CD14-positive monocyte (primary cell): ENCODE data around the gene SUCLG2. TPM values are rescaled to one million over a fixed set of nuclear protein-coding genes. Genes with fewer than 3 reads are reported as not detected.

Source experiments
- DNase-seq, 3 donors: peaks; one replicate each; pipeline ENCODE4 v3.0.0-alpha.2; 2011 to 2022
- H2AFZ ChIP-seq: 2 replicates; pipeline ENCODE4 v1.6.0; 2012; ENCODE audit warnings: mild to moderate bottlenecking, low read depth, low read length, inconsistent platforms; ENCODE audit not compliant: insufficient read depth, poor library complexity, severe bottlenecking
- H3K27ac ChIP-seq, 2 donors: 1 replicate in 1 of 2; 2 replicates in 1 of 2; pipeline ENCODE4 v1.5.1; 2012 to 2013; ENCODE audit warnings: low read length in 2 of 2, control low read depth in 1 of 2, inconsistent platforms in 1 of 2, low read depth in 1 of 2, mild to moderate bottlenecking in 1 of 2
- H3K27me3 ChIP-seq, 2 donors: one replicate each; pipeline versions ENCODE4 v1.6.0 to v1.6.1; 2011 to 2013; ENCODE audit warnings: low read length in 2 of 2; ENCODE audit not compliant: control insufficient read depth in 2 of 2, insufficient read depth in 2 of 2
- H3K36me3 ChIP-seq, 2 donors: replicated peaks in 1 of 2; 1 replicate in 1 of 2; 2 replicates in 1 of 2; pipeline versions ENCODE4 v1.5.1 to v1.6.1; 2012 to 2013; ENCODE audit warnings: low read length in 2 of 2, control low read depth in 1 of 2, inconsistent platforms in 1 of 2, mild to moderate bottlenecking in 1 of 2; ENCODE audit not compliant: insufficient read depth in 2 of 2, control insufficient read depth in 1 of 2
- H3K4me1 ChIP-seq, 2 donors: 1 replicate in 1 of 2; 2 replicates in 1 of 2; pipeline versions ENCODE4 v1.5.1 to v1.6.1; 2012 to 2013; ENCODE audit warnings: low read length in 2 of 2, control low read depth in 1 of 2, inconsistent platforms in 1 of 2, mild to moderate bottlenecking in 1 of 2, moderate library complexity in 1 of 2; ENCODE audit not compliant: insufficient read depth in 2 of 2, control insufficient read depth in 1 of 2
- H3K4me2 ChIP-seq: replicated peaks from 2 replicates; pipeline ENCODE3; 2012; ENCODE audit warnings: low read length, moderate library complexity, mild to moderate bottlenecking; ENCODE audit not compliant: poor library complexity, severe bottlenecking; ENCODE audit errors: extremely low read depth
- H3K4me3 ChIP-seq, 3 experiments: fragments of 200-600 bp in 1 of 3; sonication (generic) in 1 of 3; replicated peaks in 1 of 3; 1 replicate in 2 of 3; 2 replicates in 1 of 3; pipeline ENCODE4 v1.5.1; 2011 to 2013; ENCODE audit warnings: low read length in 3 of 3, mild to moderate bottlenecking in 3 of 3, control low read depth in 2 of 3, low read depth in 2 of 3, inconsistent platforms in 1 of 3, moderate library complexity in 1 of 3
- H3K79me2 ChIP-seq: 2 replicates; pipeline ENCODE4 v1.6.0; 2012; ENCODE audit warnings: mild to moderate bottlenecking, control low read depth, inconsistent platforms, low read length, moderate library complexity; ENCODE audit not compliant: insufficient read depth
- H3K9ac ChIP-seq: 2 replicates; pipeline ENCODE4 v1.6.0; 2017; ENCODE audit warnings: low read length, mild to moderate bottlenecking; ENCODE audit not compliant: insufficient read depth, poor library complexity, severe bottlenecking
- H3K9me3 ChIP-seq, 2 donors: replicated peaks in 1 of 2; 1 replicate in 1 of 2; 2 replicates in 1 of 2; pipeline versions ENCODE4 v1.5.1 to v1.6.1; 2012 to 2013; ENCODE audit warnings: low read length in 2 of 2, control low read depth in 1 of 2; ENCODE audit not compliant: control insufficient read depth in 1 of 2, insufficient read depth in 1 of 2
- H4K20me1 ChIP-seq: 2 replicates; pipeline ENCODE4 v1.6.0; 2012; ENCODE audit warnings: mild to moderate bottlenecking, low read length, control low read depth, moderate library complexity; ENCODE audit not compliant: insufficient read depth
- H3K27ac Mint-ChIP-seq, 7 donors: one replicate each; pipeline ENCODE4 v1.8.0; 2020; ENCODE audit warnings: mild to moderate bottlenecking in 7 of 7, mixed read lengths in 7 of 7, moderate library complexity in 6 of 7, inconsistent platforms in 2 of 7
- H3K27me3 Mint-ChIP-seq, 3 donors: one replicate each; pipeline ENCODE4 v1.8.0; 2021 to 2022; ENCODE audit warnings: low read depth in 3 of 3, mild to moderate bottlenecking in 3 of 3, mixed read lengths in 3 of 3, moderate library complexity in 3 of 3, inconsistent platforms in 1 of 3
- H3K36me3 Mint-ChIP-seq, 2 donors: one replicate each; pipeline ENCODE4 v1.8.0; 2020; ENCODE audit warnings: mixed read lengths in 2 of 2, inconsistent platforms in 1 of 2, mild to moderate bottlenecking in 1 of 2
- H3K4me1 Mint-ChIP-seq: one replicate; pipeline ENCODE4 v1.8.0; 2020; ENCODE audit warnings: mild to moderate bottlenecking, mixed read lengths
- H3K4me3 Mint-ChIP-seq, 2 donors: one replicate each; pipeline ENCODE4 v1.8.0; 2020; ENCODE audit warnings: mild to moderate bottlenecking in 2 of 2, mixed read lengths in 2 of 2, moderate library complexity in 1 of 2
- H3K9me3 Mint-ChIP-seq, 7 donors: one replicate each; pipeline ENCODE4 v1.8.0; 2020 to 2022; ENCODE audit warnings: mixed read lengths in 7 of 7, mild to moderate bottlenecking in 6 of 7, moderate library complexity in 6 of 7, inconsistent platforms in 2 of 7
- CTCF ChIP-seq: fragments of 200-600 bp; IDR thresholded peaks from one replicate; pipeline ENCODE4 v1.8.0; 2022; ENCODE audit warnings: antibody characterized with exemption, mild to moderate bottlenecking
- WGBS: methylation state at CpG from one replicate; pipeline ENCODE4 v1.1.5; 2013; ENCODE audit warnings: missing lambda C conversion rate; ENCODE audit not compliant: insufficient coverage; 5-methylcytosine and 5-hydroxymethylcytosine counted together
- intact Hi-C, 2 donors: fragments of 100-400 bp; cut with micrococcal nuclease; formaldehyde crosslinking; loops; one replicate each; pipeline versions ENCODE4 v1.15.0 to v1.15.1; 2023
- polyA plus RNA-seq, 3 donors: library from polyadenylated mRNA; depleted of rRNA in 1 of 3; unstranded in 2 of 3; stranded (reverse) in 1 of 3; fragments of 300-500 nt in 2 of 3; fragments of >200 nt in 1 of 3; fragmentation: Illumina TruSeq in 2 of 3; gene quantifications; 1 replicate in 2 of 3; 2 replicates in 1 of 3; pipeline ENCODE4 v1.2.3, GENCODE V29; 2012 to 2021

The SUCLG2 gene
- polyA plus RNA-seq, 3 donors: 10.8 to 37.5 (median 32.9) TPM

GRCh38 chr3:67515778-67516177 is 138.6 kb downstream of the SUCLG2 start:
- intact Hi-C loops: no loop called here
- Histone ChIP-seq H3K9ac (no peak overlapping the region), H4K20me1 (no peaks in the 10 kb centered on the region), H3K4me3 (no peak overlapping the region), H3K4me2 (no peak overlapping the region), H3K9me3 (no peaks in the 10 kb centered on the region), H3K36me3 (peaks cover 32 to 69% of the 10 kb centered on the region in 2 donors), H2AFZ (no peak overlapping the region), H3K27ac (no peak overlapping the region), H3K79me2 (no peaks in the 10 kb centered on the region), H3K27me3 (no peaks in the 10 kb centered on the region), H3K4me1 (no peaks in the 10 kb centered on the region)
- Mint-ChIP-seq H3K36me3 (peaks cover 62 to 66% of the 10 kb centered on the region in 2 donors), H3K27ac (peak overlapping the region in 1 of 7 donors; percentile 45), H3K4me1 (no peaks in the 10 kb centered on the region), H3K4me3 (no peak overlapping the region), H3K9me3 (peaks cover 0 to 8% (median 0%) of the 10 kb centered on the region in 7 donors), H3K27me3 (no peaks in the 10 kb centered on the region)
- DNase-seq: no peak
- 93% methylated on average over 2 of the region's 3 CpGs for WGBS
- TF ChIP-seq CTCF: no peak

GRCh38 chr3:67509471-67510075 is 144.8 kb downstream of the SUCLG2 start:
- Histone ChIP-seq H3K9me3 (no peaks in the 10 kb centered on the region), H3K4me1 (no peaks in the 10 kb centered on the region), H3K4me3 (no peak overlapping the region), H3K27ac (no peak overlapping the region), H3K4me2 (no peak overlapping the region), H3K27me3 (no peaks in the 10 kb centered on the region), H3K9ac (no peak overlapping the region), H4K20me1 (no peaks in the 10 kb centered on the region), H3K36me3 (peaks cover 0 to 54% of the 10 kb centered on the region in 2 donors), H3K79me2 (no peaks in the 10 kb centered on the region), H2AFZ (no peak overlapping the region)
- no peak overlapping the region for H3K4me3 Mint-ChIP-seq
- intact Hi-C loops: no loop called here
- no peak for TF ChIP-seq CTCF
- H3K27me3 Mint-ChIP-seq: no peaks in the 10 kb centered on the region
- no peaks in the 10 kb centered on the region for H3K4me1 Mint-ChIP-seq
- peaks cover 0 to 6% (median 0%) of the 10 kb centered on the region in 7 donors for H3K9me3 Mint-ChIP-seq
- peaks cover 35 to 42% of the 10 kb centered on the region in 2 donors for H3K36me3 Mint-ChIP-seq
- DNase-seq: no peak
- H3K27ac Mint-ChIP-seq: peak overlapping the region in 2 of 7 donors; percentile 1 to 20
- WGBS: no CpG with 5 or more reads among the region's 4 CpGs
